ENCODE data around the gene PPP1R2C. TPM values are rescaled to one million over a fixed set of nuclear protein-coding genes. Genes with fewer than 3 reads are reported as not detected.

PPP1R2C gene
- polyA plus RNA-seq, 1 donor (not counting 4 experiments of a cell fraction or from before 2014, with no cell fraction given), result not detected

- Histone ChIP-seq H3K79me2 (ENCODE audit: control insufficient read depth, insufficient read depth, low read length) (no peaks in the 10 kb centered on the region), H3K9ac (ENCODE audit: control insufficient read depth, extremely low read depth, insufficient read depth, low read length) (no peak overlapping the region), H3K4me2 (ENCODE audit: control insufficient read depth, extremely low read depth, insufficient read depth, low read depth, low read length) (no peak overlapping the region), H3K27ac (ENCODE audit: control insufficient read depth, insufficient read depth, low read length) (no peak overlapping the region), H3K4me3 (ENCODE audit: control insufficient read depth in 2 of 3, extremely low read depth in 1 of 3, insufficient read depth in 2 of 3, low read depth in 1 of 3, low read length in 3 of 3) (no peak overlapping the region), H4K20me1 (ENCODE audit: control insufficient read depth, extremely low read depth, insufficient read depth, low read length) (no peaks in the 10 kb centered on the region), H3K9me3 (ENCODE audit: control insufficient read depth, low read depth, low read length) (no peaks in the 10 kb centered on the region), H2AFZ (ENCODE audit: control insufficient read depth, low read length) (no peak overlapping the region), H3K36me3 (ENCODE audit: control insufficient read depth in 2 of 2, extremely low read depth in 1 of 2, insufficient read depth in 2 of 2, low read length in 2 of 2) (no peaks in the 10 kb centered on the region), H3K9me1 (ENCODE audit: control insufficient read depth, extremely low read depth, insufficient read depth, low read length) (no peaks in the 10 kb centered on the region), H3K27me3 (ENCODE audit: control insufficient read depth, extremely low read depth, insufficient read depth, low read length) (no peaks in the 10 kb centered on the region), H3K4me1 (ENCODE audit: control insufficient read depth, extremely low read depth, insufficient read depth, low read length) (peaks cover 7% of the 10 kb centered on the region)
- TF ChIP-seq EZH2 (IDR thresholded peaks at IDR 0.05; ENCODE audit: low read length) (no peak), CTCF (optimal IDR thresholded peaks at IDR 0.05 in 1 of 3, IDR thresholded peaks at IDR 0.05 in 1 of 3, conservative IDR thresholded peaks at IDR 0.05 in 1 of 3; ENCODE audit: extremely low read depth in 1 of 3, insufficient read depth in 2 of 3, low read length in 3 of 3) (no peak)
- FAIRE-seq, result no peak
- DNase-seq (ENCODE audit: low read depth, low spot score), result no peak
- dilution Hi-C loops (cut with MboI; ENCODE audit: extremely low pct_ligation_motif_present, low sequenced_read_pairs), result no loop called here
Observed at GRCh38 chrX:42759881-42760280, 18.1 kb downstream of the PPP1R2C start.

GRCh38 chrX:42755815-42756214 is 22.1 kb downstream of the PPP1R2C start:
- dilution Hi-C loops (cut with MboI; ENCODE audit: extremely low pct_ligation_motif_present, low sequenced_read_pairs), result no loop called here
- Histone ChIP-seq H3K27me3 (ENCODE audit: control insufficient read depth, extremely low read depth, insufficient read depth, low read length) (no peaks in the 10 kb centered on the region), H3K79me2 (ENCODE audit: control insufficient read depth, insufficient read depth, low read length) (no peaks in the 10 kb centered on the region), H2AFZ (ENCODE audit: control insufficient read depth, low read length) (peak overlapping the region; percentile 21), H3K9me1 (ENCODE audit: control insufficient read depth, extremely low read depth, insufficient read depth, low read length) (no peaks in the 10 kb centered on the region), H3K9ac (ENCODE audit: control insufficient read depth, extremely low read depth, insufficient read depth, low read length) (no peak overlapping the region), H3K4me3 (ENCODE audit: control insufficient read depth in 2 of 3, extremely low read depth in 1 of 3, insufficient read depth in 2 of 3, low read depth in 1 of 3, low read length in 3 of 3) (no peak overlapping the region), H3K4me1 (ENCODE audit: control insufficient read depth, extremely low read depth, insufficient read depth, low read length) (peaks cover 7% of the 10 kb centered on the region), H3K4me2 (ENCODE audit: control insufficient read depth, extremely low read depth, insufficient read depth, low read depth, low read length) (peak overlapping the region; percentile 19), H3K36me3 (ENCODE audit: control insufficient read depth in 2 of 2, extremely low read depth in 1 of 2, insufficient read depth in 2 of 2, low read length in 2 of 2) (no peaks in the 10 kb centered on the region), H3K27ac (ENCODE audit: control insufficient read depth, insufficient read depth, low read length) (no peak overlapping the region), H3K9me3 (ENCODE audit: control insufficient read depth, low read depth, low read length) (no peaks in the 10 kb centered on the region), H4K20me1 (ENCODE audit: control insufficient read depth, extremely low read depth, insufficient read depth, low read length) (no peaks in the 10 kb centered on the region)
- FAIRE-seq (no peak), DNase-seq (ENCODE audit: low read depth, low spot score) (no peak)
- TF ChIP-seq EZH2 (IDR thresholded peaks at IDR 0.05; ENCODE audit: low read length), result no peak

GRCh38 chrX:42754603-42755002 is 23.4 kb downstream of the PPP1R2C start:
- H3K4me2 ChIP-seq (ENCODE audit: control insufficient read depth, extremely low read depth, insufficient read depth, low read depth, low read length), result no peak overlapping the region
- no peaks in the 10 kb centered on the region for H3K9me3 ChIP-seq (ENCODE audit: control insufficient read depth, low read depth, low read length)
- H3K4me1 ChIP-seq (ENCODE audit: control insufficient read depth, extremely low read depth, insufficient read depth, low read length), result peaks cover 7% of the 10 kb centered on the region
- H3K9me1 ChIP-seq (ENCODE audit: control insufficient read depth, extremely low read depth, insufficient read depth, low read length), result no peaks in the 10 kb centered on the region
- dilution Hi-C loops (cut with MboI; ENCODE audit: extremely low pct_ligation_motif_present, low sequenced_read_pairs), result no loop called here
- no peak for TF ChIP-seq CTCF (optimal IDR thresholded peaks at IDR 0.05 in 1 of 3, IDR thresholded peaks at IDR 0.05 in 1 of 3, conservative IDR thresholded peaks at IDR 0.05 in 1 of 3; ENCODE audit: extremely low read depth in 1 of 3, insufficient read depth in 2 of 3, low read length in 3 of 3)
- no peak for TF ChIP-seq EZH2 (IDR thresholded peaks at IDR 0.05; ENCODE audit: low read length)
- no peak for FAIRE-seq
- no peaks in the 10 kb centered on the region for H4K20me1 ChIP-seq (ENCODE audit: control insufficient read depth, extremely low read depth, insufficient read depth, low read length)
- H3K27me3 ChIP-seq (ENCODE audit: control insufficient read depth, extremely low read depth, insufficient read depth, low read length), result no peaks in the 10 kb centered on the region
- H3K79me2 ChIP-seq (ENCODE audit: control insufficient read depth, insufficient read depth, low read length), result no peaks in the 10 kb centered on the region
- H3K4me3 ChIP-seq (ENCODE audit: control insufficient read depth in 2 of 3, extremely low read depth in 1 of 3, insufficient read depth in 2 of 3, low read depth in 1 of 3, low read length in 3 of 3), result no peak overlapping the region
- no peak for DNase-seq (ENCODE audit: low read depth, low spot score)
- H3K9ac ChIP-seq (ENCODE audit: control insufficient read depth, extremely low read depth, insufficient read depth, low read length), result no peak overlapping the region
- no peaks in the 10 kb centered on the region for H3K36me3 ChIP-seq (ENCODE audit: control insufficient read depth in 2 of 2, extremely low read depth in 1 of 2, insufficient read depth in 2 of 2, low read length in 2 of 2)
- no peak overlapping the region for H3K27ac ChIP-seq (ENCODE audit: control insufficient read depth, insufficient read depth, low read length)
- no peak overlapping the region for H2AFZ ChIP-seq (ENCODE audit: control insufficient read depth, low read length)

Measured in keratinocyte (primary cell).